GM18499 (cell line): Measurements from ENCODE around the gene PRKAG3.

ENCODE experiments used
- ATAC-seq: cut with Tn5 transposase; IDR thresholded peaks from one replicate; pipeline ENCODE4 v1.9.1; 2021; ENCODE audit warnings: moderate number of reproducible peaks; ENCODE audit not compliant: insufficient read depth, unreplicated experiment

The PRKAG3 gene

GRCh38 chr2:218831378-218831990 is at the start of gene PRKAG3:
TSS of gene PRKAG3 (minus strand) at chr2:218831803.
- ATAC-seq: no peak

- ATAC-seq: no peak
Observed at GRCh38 chr2:218880859-218881594, 49.4 kb upstream of the PRKAG3 start.

- peak; percentile 48 for ATAC-seq
Observed at GRCh38 chr2:218880102-218880858, 48.7 kb upstream of the PRKAG3 start, which contains the start of gene WNT10A. TSS of gene WNT10A (plus strand) at chr2:218880852. CDS start at chr2:218880996, 144 bp downstream.

GRCh38 chr2:218879776-218880101 is 48.1 kb upstream of the PRKAG3 start:
- no peak for ATAC-seq

- ATAC-seq: no peak
Observed at GRCh38 chr2:218878926-218879761, 47.5 kb upstream of the PRKAG3 start.

GRCh38 chr2:218878486-218878885 is 46.9 kb upstream of the PRKAG3 start:
- ATAC-seq: no peak

- ATAC-seq: no peak
Observed at GRCh38 chr2:218877891-218878290, 46.3 kb upstream of the PRKAG3 start.

- no peak for ATAC-seq
Observed at GRCh38 chr2:218877331-218877730, 45.7 kb upstream of the PRKAG3 start.

- no peak for ATAC-seq
Observed at GRCh38 chr2:218876562-218877219, 45.1 kb upstream of the PRKAG3 start.

GRCh38 chr2:218875692-218876246 is 44.2 kb upstream of the PRKAG3 start:
- ATAC-seq: no peak

- ATAC-seq: no peak
Observed at GRCh38 chr2:218873359-218874194, 42.0 kb upstream of the PRKAG3 start.

- ATAC-seq: no peak
Observed at GRCh38 chr2:218872645-218873358, 41.2 kb upstream of the PRKAG3 start.

GRCh38 chr2:218871345-218872302 is 40.0 kb upstream of the PRKAG3 start:
- ATAC-seq: no peak

GRCh38 chr2:218870984-218871344 is 39.4 kb upstream of the PRKAG3 start:
- ATAC-seq: no peak

GRCh38 chr2:218869064-218869463 is 37.5 kb upstream of the PRKAG3 start:
- ATAC-seq: no peak

GRCh38 chr2:218867900-218868299 is 36.3 kb upstream of the PRKAG3 start:
- ATAC-seq: no peak

GRCh38 chr2:218865999-218866398 is 34.4 kb upstream of the PRKAG3 start:
- no peak for ATAC-seq
